SU-DHL-6 (cell line): Measurements from ENCODE around the gene TUBGCP6.

Experiments used
- H2AFZ ChIP-seq: fragments of 200-600 bp; sonication (generic); 2 replicates; pipeline ENCODE4 v1.6.1; 2014; ENCODE audit warnings: low read depth, mild to moderate bottlenecking, moderate library complexity, mixed read lengths, antibody characterized with exemption, low read length; ENCODE audit not compliant: severe bottlenecking
- H3F3A ChIP-seq: fragments of 200-600 bp; shearing (Covaris generic); 2 replicates; pipeline ENCODE4 v1.6.0; 2016; ENCODE audit warnings: antibody characterized with exemption, mild to moderate bottlenecking; ENCODE audit not compliant: insufficient read depth
- H3K27ac ChIP-seq: fragments of 200-600 bp; sonication (generic); 2 replicates; pipeline ENCODE4 v1.5.1; 2016; ENCODE audit warnings: low read depth, mild to moderate bottlenecking, low read length, moderate library complexity, mixed read lengths
- H3K27me3 ChIP-seq: fragments of 200-600 bp; sonication (generic), shearing (Covaris generic); 2 replicates; pipeline ENCODE4 v1.6.0; 2014; ENCODE audit warnings: mild to moderate bottlenecking, low read length
- H3K36me3 ChIP-seq: fragments of 200-600 bp; sonication (generic); 2 replicates; pipeline ENCODE4 v1.6.1; 2014; ENCODE audit warnings: mild to moderate bottlenecking, low read length, mixed read lengths
- H3K4me2 ChIP-seq: fragments of 300-600, 200-600 bp; shearing (Covaris generic), sonication (generic); 2 replicates; pipeline ENCODE4 v1.6.0; 2014; ENCODE audit warnings: low read length, low read depth, mild to moderate bottlenecking; ENCODE audit not compliant: poor library complexity, severe bottlenecking
- H3K4me3 ChIP-seq: fragments of 200-600 bp; sonication (generic); 2 replicates; pipeline ENCODE4 v1.5.1; 2014; ENCODE audit warnings: antibody characterized with exemption, low read length, mild to moderate bottlenecking, mixed read lengths; ENCODE audit not compliant: insufficient read depth, poor library complexity, severe bottlenecking
- H3K79me2 ChIP-seq: fragments of 200-600 bp; sonication (generic); 2 replicates; pipeline ENCODE4 v1.6.1; 2014; ENCODE audit warnings: mild to moderate bottlenecking, low read length, moderate library complexity; ENCODE audit not compliant: insufficient read depth
- H3K9ac ChIP-seq: fragments of 200-600 bp; sonication (generic); 2 replicates; pipeline ENCODE4 v1.7.0; 2014; ENCODE audit warnings: mild to moderate bottlenecking, low read length
- H3K9me2 ChIP-seq: fragments of 200-600 bp; sonication (generic); replicated peaks from 2 replicates; pipeline ENCODE4 v1.6.1; 2014; ENCODE audit warnings: low read length; ENCODE audit not compliant: insufficient read depth
- H3K9me3 ChIP-seq: fragments of 200-600 bp; sonication (generic); 2 replicates; pipeline ENCODE4 v1.6.1; 2014; ENCODE audit warnings: low read length, mixed read lengths; ENCODE audit not compliant: insufficient read depth
- H4K20me1 ChIP-seq: fragments of 200-600 bp; sonication (generic); 2 replicates; pipeline ENCODE4 v1.6.1; 2014; ENCODE audit warnings: low read depth, mild to moderate bottlenecking, antibody characterized with exemption, low read length, moderate library complexity, mixed read lengths
- CTCF ChIP-seq: fragments of 200-600 bp; sonication (generic); IDR thresholded peaks from one replicate; pipeline ENCODE4 v1.5.1; 2017; ENCODE audit warnings: antibody characterized with exemption, mild to moderate bottlenecking, low read length, moderate library complexity; ENCODE audit not compliant: insufficient read depth, poor library complexity, severe bottlenecking
- EZH2phosphoT487 ChIP-seq: fragments of 200-600 bp; sonication (generic), shearing (Covaris generic); conservative IDR thresholded peaks from 2 replicates; pipeline ENCODE4 v1.6.1; 2018; ENCODE audit warnings: mild to moderate bottlenecking, antibody characterized with exemption, low read length, moderate library complexity, mixed read lengths

The TUBGCP6 gene

DNA sequence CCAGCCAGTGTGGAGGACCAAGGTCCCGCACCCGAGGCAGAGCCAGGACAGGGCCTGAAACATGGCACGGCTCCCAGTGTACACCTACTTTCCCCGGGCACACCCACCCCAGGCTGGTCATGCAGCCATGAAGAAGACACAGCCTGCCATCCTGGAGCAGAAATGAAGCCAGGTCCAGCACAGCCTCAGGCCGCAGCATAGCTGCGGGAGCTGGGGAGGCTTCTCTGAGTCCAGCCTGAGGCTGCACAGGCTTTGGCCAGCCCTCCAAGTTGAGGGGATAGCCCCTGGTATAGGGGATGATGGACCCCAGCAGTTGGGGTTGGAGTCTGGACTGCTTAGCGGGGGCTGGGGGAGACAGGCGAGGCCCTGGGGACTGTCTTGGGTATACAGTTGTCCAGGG lies 9.1 kb upstream of the TUBGCP6 start:
- no peak for TF ChIP-seq CTCF
- TF ChIP-seq EZH2phosphoT487 = no peak
- Histone ChIP-seq H3K27ac (no peak overlapping the region), H3K9ac (no peak overlapping the region), H3K4me3 (no peak overlapping the region), H3K79me2 (0 out of 2 replicates have a peak, but pooled peaks cover 7% of the 10 kb centered on the region), H3K27me3 (no peaks in the 10 kb centered on the region), H4K20me1 (no peaks in the 10 kb centered on the region), H3K36me3 (no peaks in the 10 kb centered on the region), H3K9me3 (no peaks in the 10 kb centered on the region), H2AFZ (no peak overlapping the region), H3F3A (peaks cover 10% of the 10 kb centered on the region; the same call in 1 of the 2 replicates), H3K9me2 (no peaks in the 10 kb centered on the region), H3K4me2 (no peak overlapping the region)

- TF ChIP-seq EZH2phosphoT487 (no peak), CTCF (no peak)
- H3K9ac ChIP-seq = no peak overlapping the region
- no peak overlapping the region for H3K4me3 ChIP-seq
- peaks cover 10% of the 10 kb centered on the region; the same call in 1 of the 2 replicates for H3F3A ChIP-seq
- no peaks in the 10 kb centered on the region for H3K36me3 ChIP-seq
- H3K9me2 ChIP-seq = no peaks in the 10 kb centered on the region
- no peaks in the 10 kb centered on the region for H4K20me1 ChIP-seq
- H3K9me3 ChIP-seq = no peaks in the 10 kb centered on the region
- H3K79me2 ChIP-seq = 0 out of 2 replicates have a peak, but pooled peaks cover 7% of the 10 kb centered on the region
- H2AFZ ChIP-seq = no peak overlapping the region
- no peak overlapping the region for H3K27ac ChIP-seq
- no peak overlapping the region for H3K4me2 ChIP-seq
- H3K27me3 ChIP-seq = no peaks in the 10 kb centered on the region
Measured at GRCh38 chr22:50253046-50253915, 8.5 kb upstream of the TUBGCP6 start.

GRCh38 chr22:50252082-50253045 lies 7.5 kb upstream of the TUBGCP6 start:
- TF ChIP-seq CTCF (peak; percentile 73), EZH2phosphoT487 (no peak)
- no peak overlapping the region for H3K9ac ChIP-seq
- H2AFZ ChIP-seq = no peak overlapping the region
- H3K9me3 ChIP-seq = no peaks in the 10 kb centered on the region
- no peaks in the 10 kb centered on the region for H3K36me3 ChIP-seq
- no peaks in the 10 kb centered on the region for H4K20me1 ChIP-seq
- no peak overlapping the region for H3K4me3 ChIP-seq
- H3K27me3 ChIP-seq = no peaks in the 10 kb centered on the region
- peaks cover 10% of the 10 kb centered on the region; the same call in 1 of the 2 replicates for H3F3A ChIP-seq
- H3K79me2 ChIP-seq = 0 out of 2 replicates have a peak, but pooled peaks cover 7% of the 10 kb centered on the region
- H3K9me2 ChIP-seq = no peaks in the 10 kb centered on the region
- peak overlapping the region; percentile 74; the same call in 1 of the 2 replicates for H3K27ac ChIP-seq
- H3K4me2 ChIP-seq = no peak overlapping the region
